WTC11 (cell line): ENCODE results near the gene ACOT6. TPM values are rescaled to one million over a fixed set of nuclear protein-coding genes. Genes with fewer than 3 reads are reported as not detected.

ENCODE experiments used
- ETV6 ChIP-seq: sonication (generic); formaldehyde crosslinking; IDR thresholded peaks from 2 replicates; pipeline ENCODE4 v1.8.1; 2022; ENCODE audit warnings: mild to moderate bottlenecking, missing genetic modification reagents
- FOXP1 ChIP-seq: sonication (generic); formaldehyde crosslinking; IDR thresholded peaks from 2 replicates; pipeline ENCODE4 v1.8.0; 2022; ENCODE audit warnings: missing genetic modification reagents, mild to moderate bottlenecking, moderate library complexity, borderline replicate concordance
- HMGA2 ChIP-seq: fragments of 250-450 bp; sonication (Bioruptor Pico); IDR thresholded peaks from 2 replicates; pipeline ENCODE4 v1.4.0; 2021; ENCODE audit warnings: mild to moderate bottlenecking, moderate library complexity
- HMGXB4 ChIP-seq: sonication (generic); formaldehyde crosslinking; IDR thresholded peaks from 2 replicates; pipeline ENCODE4 v1.8.1; 2023; ENCODE audit warnings: mild to moderate bottlenecking, moderate library complexity, missing genetic modification reagents
- KAT7 ChIP-seq: sonication (generic); formaldehyde crosslinking; IDR thresholded peaks from 2 replicates; pipeline ENCODE4 v1.8.1; 2023; ENCODE audit warnings: missing genetic modification reagents, mild to moderate bottlenecking, borderline replicate concordance
- NR2C2 ChIP-seq: sonication (generic); formaldehyde crosslinking; IDR thresholded peaks from 2 replicates; pipeline ENCODE4 v1.8.0; 2022; ENCODE audit warnings: mild to moderate bottlenecking, missing genetic modification reagents
- PRDM15 ChIP-seq: sonication (generic); formaldehyde crosslinking; IDR thresholded peaks from 2 replicates; pipeline ENCODE4 v1.8.0; 2022; ENCODE audit warnings: missing genetic modification reagents
- RORB ChIP-seq: fragments of 250-450 bp; sonication (Bioruptor Pico); IDR thresholded peaks from 2 replicates; pipeline ENCODE4 v1.9.0; 2021; ENCODE audit warnings: mild to moderate bottlenecking
- TEAD4 ChIP-seq: sonication (generic); formaldehyde crosslinking; IDR thresholded peaks from 2 replicates; pipeline ENCODE4 v1.8.0; 2022; ENCODE audit warnings: mild to moderate bottlenecking, missing genetic modification reagents
- ZNF416 ChIP-seq: fragments of 250-450 bp; sonication (Bioruptor Pico); IDR thresholded peaks from 2 replicates; pipeline ENCODE4 v1.9.0; 2021; ENCODE audit warnings: mild to moderate bottlenecking, inconsistent platforms
- ZNF423 ChIP-seq: fragments of 250-450 bp; sonication (Bioruptor Pico); IDR thresholded peaks from 2 replicates; pipeline ENCODE4 v2.1.2; 2022; ENCODE audit warnings: mild to moderate bottlenecking, moderate library complexity
- total RNA-seq: library from RNA; stranded (reverse); gene quantifications from 3 replicates; pipeline ENCODE4 v1.2.3, GENCODE V29; 2021
- TF ChIP-seq, protein P1 (sequence below): sonication (generic); formaldehyde crosslinking; IDR thresholded peaks from 2 replicates; pipeline ENCODE4 v1.8.0; 2023; ENCODE audit warnings: mild to moderate bottlenecking, missing genetic modification reagents
- TF ChIP-seq, protein P2 (sequence below): sonication (generic); formaldehyde crosslinking; IDR thresholded peaks from 2 replicates; pipeline ENCODE4 v1.8.0; 2023; ENCODE audit warnings: missing genetic modification reagents
- TF ChIP-seq, protein P3 (sequence below): sonication (generic); formaldehyde crosslinking; IDR thresholded peaks from 2 replicates; pipeline ENCODE4 v1.8.0; 2023; ENCODE audit warnings: missing genetic modification reagents, mild to moderate bottlenecking, borderline replicate concordance
- TF ChIP-seq, protein P4 (sequence below): sonication (generic); formaldehyde crosslinking; IDR thresholded peaks from 2 replicates; pipeline ENCODE4 v1.8.0; 2022; ENCODE audit warnings: mild to moderate bottlenecking, missing genetic modification reagents
- TF ChIP-seq, protein P5 (sequence below): fragments of 200-600 bp; IDR thresholded peaks from 2 replicates; pipeline ENCODE4 v1.8.0; 2022; ENCODE audit warnings: antibody characterized with exemption
- TF ChIP-seq, protein P6 (sequence below): fragments of 250-450 bp; sonication (Bioruptor Pico); IDR thresholded peaks from 2 replicates; pipeline ENCODE4 v1.9.0; 2021; ENCODE audit warnings: mild to moderate bottlenecking, borderline replicate concordance

The ACOT6 gene
- total RNA-seq, 1 experiment from 2014 or later: 0.13 TPM

GRCh38 chr14:73634011-73634833, 21.9 kb downstream of the ACOT6 start (continued):
- no peak for TF ChIP-seq PRDM15
- peak; percentile 82 for TF ChIP-seq ETV6 (CRISPR knock-in tag)
- no peak for TF ChIP-seq HMGA2
- TF ChIP-seq, protein P1, sequence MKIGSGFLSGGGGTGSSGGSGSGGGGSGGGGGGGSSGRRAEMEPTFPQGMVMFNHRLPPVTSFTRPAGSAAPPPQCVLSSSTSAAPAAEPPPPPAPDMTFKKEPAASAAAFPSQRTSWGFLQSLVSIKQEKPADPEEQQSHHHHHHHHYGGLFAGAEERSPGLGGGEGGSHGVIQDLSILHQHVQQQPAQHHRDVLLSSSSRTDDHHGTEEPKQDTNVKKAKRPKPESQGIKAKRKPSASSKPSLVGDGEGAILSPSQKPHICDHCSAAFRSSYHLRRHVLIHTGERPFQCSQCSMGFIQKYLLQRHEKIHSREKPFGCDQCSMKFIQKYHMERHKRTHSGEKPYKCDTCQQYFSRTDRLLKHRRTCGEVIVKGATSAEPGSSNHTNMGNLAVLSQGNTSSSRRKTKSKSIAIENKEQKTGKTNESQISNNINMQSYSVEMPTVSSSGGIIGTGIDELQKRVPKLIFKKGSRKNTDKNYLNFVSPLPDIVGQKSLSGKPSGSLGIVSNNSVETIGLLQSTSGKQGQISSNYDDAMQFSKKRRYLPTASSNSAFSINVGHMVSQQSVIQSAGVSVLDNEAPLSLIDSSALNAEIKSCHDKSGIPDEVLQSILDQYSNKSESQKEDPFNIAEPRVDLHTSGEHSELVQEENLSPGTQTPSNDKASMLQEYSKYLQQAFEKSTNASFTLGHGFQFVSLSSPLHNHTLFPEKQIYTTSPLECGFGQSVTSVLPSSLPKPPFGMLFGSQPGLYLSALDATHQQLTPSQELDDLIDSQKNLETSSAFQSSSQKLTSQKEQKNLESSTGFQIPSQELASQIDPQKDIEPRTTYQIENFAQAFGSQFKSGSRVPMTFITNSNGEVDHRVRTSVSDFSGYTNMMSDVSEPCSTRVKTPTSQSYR: no peak
- TF ChIP-seq, protein P2, sequence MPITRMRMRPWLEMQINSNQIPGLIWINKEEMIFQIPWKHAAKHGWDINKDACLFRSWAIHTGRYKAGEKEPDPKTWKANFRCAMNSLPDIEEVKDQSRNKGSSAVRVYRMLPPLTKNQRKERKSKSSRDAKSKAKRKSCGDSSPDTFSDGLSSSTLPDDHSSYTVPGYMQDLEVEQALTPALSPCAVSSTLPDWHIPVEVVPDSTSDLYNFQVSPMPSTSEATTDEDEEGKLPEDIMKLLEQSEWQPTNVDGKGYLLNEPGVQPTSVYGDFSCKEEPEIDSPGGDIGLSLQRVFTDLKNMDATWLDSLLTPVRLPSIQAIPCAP (CRISPR knock-in tag): peak; percentile 62; the same call in 1 of the 2 replicates
- TF ChIP-seq KAT7 (CRISPR knock-in tag): no peak
- no peak for TF ChIP-seq ZNF423 (CRISPR knock-in tag)
- 0 out of 2 replicates have a peak, but pooled peaks have one; percentile 14 for TF ChIP-seq FOXP1
- no peak for TF ChIP-seq NR2C2 (CRISPR knock-in tag)
- peak; percentile 94 for TF ChIP-seq HMGXB4 (CRISPR knock-in tag)
- TF ChIP-seq ZNF416: no peak
- TF ChIP-seq TEAD4 (CRISPR knock-in tag): no peak
- TF ChIP-seq, protein P3, sequence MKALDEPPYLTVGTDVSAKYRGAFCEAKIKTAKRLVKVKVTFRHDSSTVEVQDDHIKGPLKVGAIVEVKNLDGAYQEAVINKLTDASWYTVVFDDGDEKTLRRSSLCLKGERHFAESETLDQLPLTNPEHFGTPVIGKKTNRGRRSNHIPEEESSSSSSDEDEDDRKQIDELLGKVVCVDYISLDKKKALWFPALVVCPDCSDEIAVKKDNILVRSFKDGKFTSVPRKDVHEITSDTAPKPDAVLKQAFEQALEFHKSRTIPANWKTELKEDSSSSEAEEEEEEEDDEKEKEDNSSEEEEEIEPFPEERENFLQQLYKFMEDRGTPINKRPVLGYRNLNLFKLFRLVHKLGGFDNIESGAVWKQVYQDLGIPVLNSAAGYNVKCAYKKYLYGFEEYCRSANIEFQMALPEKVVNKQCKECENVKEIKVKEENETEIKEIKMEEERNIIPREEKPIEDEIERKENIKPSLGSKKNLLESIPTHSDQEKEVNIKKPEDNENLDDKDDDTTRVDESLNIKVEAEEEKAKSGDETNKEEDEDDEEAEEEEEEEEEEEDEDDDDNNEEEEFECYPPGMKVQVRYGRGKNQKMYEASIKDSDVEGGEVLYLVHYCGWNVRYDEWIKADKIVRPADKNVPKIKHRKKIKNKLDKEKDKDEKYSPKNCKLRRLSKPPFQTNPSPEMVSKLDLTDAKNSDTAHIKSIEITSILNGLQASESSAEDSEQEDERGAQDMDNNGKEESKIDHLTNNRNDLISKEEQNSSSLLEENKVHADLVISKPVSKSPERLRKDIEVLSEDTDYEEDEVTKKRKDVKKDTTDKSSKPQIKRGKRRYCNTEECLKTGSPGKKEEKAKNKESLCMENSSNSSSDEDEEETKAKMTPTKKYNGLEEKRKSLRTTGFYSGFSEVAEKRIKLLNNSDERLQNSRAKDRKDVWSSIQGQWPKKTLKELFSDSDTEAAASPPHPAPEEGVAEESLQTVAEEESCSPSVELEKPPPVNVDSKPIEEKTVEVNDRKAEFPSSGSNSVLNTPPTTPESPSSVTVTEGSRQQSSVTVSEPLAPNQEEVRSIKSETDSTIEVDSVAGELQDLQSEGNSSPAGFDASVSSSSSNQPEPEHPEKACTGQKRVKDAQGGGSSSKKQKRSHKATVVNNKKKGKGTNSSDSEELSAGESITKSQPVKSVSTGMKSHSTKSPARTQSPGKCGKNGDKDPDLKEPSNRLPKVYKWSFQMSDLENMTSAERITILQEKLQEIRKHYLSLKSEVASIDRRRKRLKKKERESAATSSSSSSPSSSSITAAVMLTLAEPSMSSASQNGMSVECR (CRISPR knock-in tag): no peak
- TF ChIP-seq, protein P4, sequence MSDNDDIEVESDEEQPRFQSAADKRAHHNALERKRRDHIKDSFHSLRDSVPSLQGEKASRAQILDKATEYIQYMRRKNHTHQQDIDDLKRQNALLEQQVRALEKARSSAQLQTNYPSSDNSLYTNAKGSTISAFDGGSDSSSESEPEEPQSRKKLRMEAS: peak; percentile 87
- TF ChIP-seq, protein P5, sequence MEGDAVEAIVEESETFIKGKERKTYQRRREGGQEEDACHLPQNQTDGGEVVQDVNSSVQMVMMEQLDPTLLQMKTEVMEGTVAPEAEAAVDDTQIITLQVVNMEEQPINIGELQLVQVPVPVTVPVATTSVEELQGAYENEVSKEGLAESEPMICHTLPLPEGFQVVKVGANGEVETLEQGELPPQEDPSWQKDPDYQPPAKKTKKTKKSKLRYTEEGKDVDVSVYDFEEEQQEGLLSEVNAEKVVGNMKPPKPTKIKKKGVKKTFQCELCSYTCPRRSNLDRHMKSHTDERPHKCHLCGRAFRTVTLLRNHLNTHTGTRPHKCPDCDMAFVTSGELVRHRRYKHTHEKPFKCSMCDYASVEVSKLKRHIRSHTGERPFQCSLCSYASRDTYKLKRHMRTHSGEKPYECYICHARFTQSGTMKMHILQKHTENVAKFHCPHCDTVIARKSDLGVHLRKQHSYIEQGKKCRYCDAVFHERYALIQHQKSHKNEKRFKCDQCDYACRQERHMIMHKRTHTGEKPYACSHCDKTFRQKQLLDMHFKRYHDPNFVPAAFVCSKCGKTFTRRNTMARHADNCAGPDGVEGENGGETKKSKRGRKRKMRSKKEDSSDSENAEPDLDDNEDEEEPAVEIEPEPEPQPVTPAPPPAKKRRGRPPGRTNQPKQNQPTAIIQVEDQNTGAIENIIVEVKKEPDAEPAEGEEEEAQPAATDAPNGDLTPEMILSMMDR: no peak
- TF ChIP-seq RORB (CRISPR knock-in tag): no peak
- TF ChIP-seq, protein P6, sequence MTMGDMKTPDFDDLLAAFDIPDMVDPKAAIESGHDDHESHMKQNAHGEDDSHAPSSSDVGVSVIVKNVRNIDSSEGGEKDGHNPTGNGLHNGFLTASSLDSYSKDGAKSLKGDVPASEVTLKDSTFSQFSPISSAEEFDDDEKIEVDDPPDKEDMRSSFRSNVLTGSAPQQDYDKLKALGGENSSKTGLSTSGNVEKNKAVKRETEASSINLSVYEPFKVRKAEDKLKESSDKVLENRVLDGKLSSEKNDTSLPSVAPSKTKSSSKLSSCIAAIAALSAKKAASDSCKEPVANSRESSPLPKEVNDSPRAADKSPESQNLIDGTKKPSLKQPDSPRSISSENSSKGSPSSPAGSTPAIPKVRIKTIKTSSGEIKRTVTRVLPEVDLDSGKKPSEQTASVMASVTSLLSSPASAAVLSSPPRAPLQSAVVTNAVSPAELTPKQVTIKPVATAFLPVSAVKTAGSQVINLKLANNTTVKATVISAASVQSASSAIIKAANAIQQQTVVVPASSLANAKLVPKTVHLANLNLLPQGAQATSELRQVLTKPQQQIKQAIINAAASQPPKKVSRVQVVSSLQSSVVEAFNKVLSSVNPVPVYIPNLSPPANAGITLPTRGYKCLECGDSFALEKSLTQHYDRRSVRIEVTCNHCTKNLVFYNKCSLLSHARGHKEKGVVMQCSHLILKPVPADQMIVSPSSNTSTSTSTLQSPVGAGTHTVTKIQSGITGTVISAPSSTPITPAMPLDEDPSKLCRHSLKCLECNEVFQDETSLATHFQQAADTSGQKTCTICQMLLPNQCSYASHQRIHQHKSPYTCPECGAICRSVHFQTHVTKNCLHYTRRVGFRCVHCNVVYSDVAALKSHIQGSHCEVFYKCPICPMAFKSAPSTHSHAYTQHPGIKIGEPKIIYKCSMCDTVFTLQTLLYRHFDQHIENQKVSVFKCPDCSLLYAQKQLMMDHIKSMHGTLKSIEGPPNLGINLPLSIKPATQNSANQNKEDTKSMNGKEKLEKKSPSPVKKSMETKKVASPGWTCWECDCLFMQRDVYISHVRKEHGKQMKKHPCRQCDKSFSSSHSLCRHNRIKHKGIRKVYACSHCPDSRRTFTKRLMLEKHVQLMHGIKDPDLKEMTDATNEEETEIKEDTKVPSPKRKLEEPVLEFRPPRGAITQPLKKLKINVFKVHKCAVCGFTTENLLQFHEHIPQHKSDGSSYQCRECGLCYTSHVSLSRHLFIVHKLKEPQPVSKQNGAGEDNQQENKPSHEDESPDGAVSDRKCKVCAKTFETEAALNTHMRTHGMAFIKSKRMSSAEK: no peak
